Neural crest cell (in vitro differentiated cells): ENCODE results near the gene AFDN. TPM values are rescaled to one million over a fixed set of nuclear protein-coding genes. Genes with fewer than 3 reads are reported as not detected.
A peak's percentile ranks its signal among the peaks of the same experiment; 100 is the strongest.

Experiments used
- DNase-seq: peaks from one replicate; pipeline ENCODE4 v3.0.0; 2021; ENCODE audit warnings: low read depth, mixed read lengths, low spot score
- H3K27ac Mint-ChIP-seq: one replicate; pipeline ENCODE4 v1.8.0; 2021; ENCODE audit warnings: mild to moderate bottlenecking, mixed read lengths; ENCODE audit not compliant: unreplicated experiment
- H3K27me3 Mint-ChIP-seq: 2 replicates; pipeline ENCODE4 v1.8.0; 2021; ENCODE audit warnings: low read depth, mild to moderate bottlenecking, mixed read lengths
- H3K36me3 Mint-ChIP-seq: 2 replicates; pipeline ENCODE4 v1.8.0; 2021; ENCODE audit warnings: low read depth, mild to moderate bottlenecking, mixed read lengths
- H3K4me1 Mint-ChIP-seq: 2 replicates; pipeline ENCODE4 v1.8.0; 2021; ENCODE audit warnings: mixed read lengths
- H3K4me3 Mint-ChIP-seq: one replicate; pipeline ENCODE4 v1.8.0; 2021; ENCODE audit warnings: mild to moderate bottlenecking, mixed read lengths
- H3K9me3 Mint-ChIP-seq: 2 replicates; pipeline ENCODE4 v1.8.0; 2021; ENCODE audit warnings: mixed read lengths
- long read RNA-seq: library from polyadenylated mRNA; unstranded; transcript quantifications from one replicate; pipeline ENCODE4 v2.0.0, GENCODE V29; 2020
- total RNA-seq: library from RNA; stranded (reverse); gene quantifications from 2 replicates; pipeline ENCODE4 v1.2.1, GENCODE V29; 2021
- TF ChIP-seq, protein P1 (sequence below): fragments of 200-600 bp; sonication (generic); conservative IDR thresholded peaks from 2 replicates; pipeline ENCODE4 v1.5.0; 2021; ENCODE audit warnings: antibody characterized with exemption, mild to moderate bottlenecking

AFDN gene, protein sequence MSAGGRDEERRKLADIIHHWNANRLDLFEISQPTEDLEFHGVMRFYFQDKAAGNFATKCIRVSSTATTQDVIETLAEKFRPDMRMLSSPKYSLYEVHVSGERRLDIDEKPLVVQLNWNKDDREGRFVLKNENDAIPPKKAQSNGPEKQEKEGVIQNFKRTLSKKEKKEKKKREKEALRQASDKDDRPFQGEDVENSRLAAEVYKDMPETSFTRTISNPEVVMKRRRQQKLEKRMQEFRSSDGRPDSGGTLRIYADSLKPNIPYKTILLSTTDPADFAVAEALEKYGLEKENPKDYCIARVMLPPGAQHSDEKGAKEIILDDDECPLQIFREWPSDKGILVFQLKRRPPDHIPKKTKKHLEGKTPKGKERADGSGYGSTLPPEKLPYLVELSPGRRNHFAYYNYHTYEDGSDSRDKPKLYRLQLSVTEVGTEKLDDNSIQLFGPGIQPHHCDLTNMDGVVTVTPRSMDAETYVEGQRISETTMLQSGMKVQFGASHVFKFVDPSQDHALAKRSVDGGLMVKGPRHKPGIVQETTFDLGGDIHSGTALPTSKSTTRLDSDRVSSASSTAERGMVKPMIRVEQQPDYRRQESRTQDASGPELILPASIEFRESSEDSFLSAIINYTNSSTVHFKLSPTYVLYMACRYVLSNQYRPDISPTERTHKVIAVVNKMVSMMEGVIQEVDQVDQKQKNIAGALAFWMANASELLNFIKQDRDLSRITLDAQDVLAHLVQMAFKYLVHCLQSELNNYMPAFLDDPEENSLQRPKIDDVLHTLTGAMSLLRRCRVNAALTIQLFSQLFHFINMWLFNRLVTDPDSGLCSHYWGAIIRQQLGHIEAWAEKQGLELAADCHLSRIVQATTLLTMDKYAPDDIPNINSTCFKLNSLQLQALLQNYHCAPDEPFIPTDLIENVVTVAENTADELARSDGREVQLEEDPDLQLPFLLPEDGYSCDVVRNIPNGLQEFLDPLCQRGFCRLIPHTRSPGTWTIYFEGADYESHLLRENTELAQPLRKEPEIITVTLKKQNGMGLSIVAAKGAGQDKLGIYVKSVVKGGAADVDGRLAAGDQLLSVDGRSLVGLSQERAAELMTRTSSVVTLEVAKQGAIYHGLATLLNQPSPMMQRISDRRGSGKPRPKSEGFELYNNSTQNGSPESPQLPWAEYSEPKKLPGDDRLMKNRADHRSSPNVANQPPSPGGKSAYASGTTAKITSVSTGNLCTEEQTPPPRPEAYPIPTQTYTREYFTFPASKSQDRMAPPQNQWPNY (N-terminal part only)
- total RNA-seq = 142 and 143 TPM in 2 replicates
- long read RNA-seq, partial matches to known transcripts = 2 of 14 reads
- long read RNA-seq, other reads (novel, unspliced or antisense) = 10 of 14 reads

DNA sequence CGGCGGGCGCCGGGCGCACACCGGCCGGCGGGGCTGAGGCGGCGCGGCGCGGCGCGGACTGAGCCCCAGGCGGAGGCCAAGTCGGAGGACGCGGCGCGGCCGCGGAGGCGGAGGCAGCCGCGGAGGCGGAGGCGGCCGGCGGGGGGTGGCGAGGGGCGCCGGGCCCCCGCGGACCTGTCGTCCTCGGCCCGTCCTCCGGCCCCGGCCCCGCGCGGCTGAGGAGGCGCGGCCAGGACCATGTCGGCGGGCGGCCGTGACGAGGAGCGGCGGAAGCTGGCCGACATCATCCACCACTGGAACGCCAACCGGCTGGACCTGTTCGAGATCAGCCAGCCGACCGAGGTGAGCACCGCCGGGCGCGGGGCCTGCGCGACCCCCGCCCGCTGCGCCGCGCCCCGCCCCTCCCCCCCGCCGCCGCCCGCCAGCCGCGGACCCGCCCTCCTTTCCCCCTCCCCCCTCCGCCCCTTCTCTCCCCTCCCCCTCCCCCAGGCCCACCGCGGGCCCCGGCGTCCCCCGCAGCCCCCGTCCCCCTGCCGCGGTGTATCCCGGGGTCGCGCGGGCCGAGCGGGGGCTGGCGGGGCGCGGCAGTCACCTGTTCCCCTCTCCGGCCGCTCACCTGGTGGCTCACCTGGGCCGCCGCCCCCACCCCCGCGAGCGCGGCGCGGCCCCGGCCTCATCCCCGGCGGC is at the start of gene AFDN:
Gene AFDN (plus strand): TSS at position 16 of the 687 bp plus-strand sequence. CDS start 222 bp downstream, at position 238.
- Mint-ChIP-seq H3K27me3 (peaks cover 33% of the 10 kb centered on the region), H3K36me3 (no peaks in the 10 kb centered on the region), H3K4me1 (peaks cover 45% of the 10 kb centered on the region), H3K4me3 (peak within 1 kb of the TSS; percentile 94), H3K27ac (peak within 1 kb of the TSS; percentile 81), H3K9me3 (no peaks in the 10 kb centered on the region)
- DNase-seq = peak; percentile 39
- TF ChIP-seq, protein P1, sequence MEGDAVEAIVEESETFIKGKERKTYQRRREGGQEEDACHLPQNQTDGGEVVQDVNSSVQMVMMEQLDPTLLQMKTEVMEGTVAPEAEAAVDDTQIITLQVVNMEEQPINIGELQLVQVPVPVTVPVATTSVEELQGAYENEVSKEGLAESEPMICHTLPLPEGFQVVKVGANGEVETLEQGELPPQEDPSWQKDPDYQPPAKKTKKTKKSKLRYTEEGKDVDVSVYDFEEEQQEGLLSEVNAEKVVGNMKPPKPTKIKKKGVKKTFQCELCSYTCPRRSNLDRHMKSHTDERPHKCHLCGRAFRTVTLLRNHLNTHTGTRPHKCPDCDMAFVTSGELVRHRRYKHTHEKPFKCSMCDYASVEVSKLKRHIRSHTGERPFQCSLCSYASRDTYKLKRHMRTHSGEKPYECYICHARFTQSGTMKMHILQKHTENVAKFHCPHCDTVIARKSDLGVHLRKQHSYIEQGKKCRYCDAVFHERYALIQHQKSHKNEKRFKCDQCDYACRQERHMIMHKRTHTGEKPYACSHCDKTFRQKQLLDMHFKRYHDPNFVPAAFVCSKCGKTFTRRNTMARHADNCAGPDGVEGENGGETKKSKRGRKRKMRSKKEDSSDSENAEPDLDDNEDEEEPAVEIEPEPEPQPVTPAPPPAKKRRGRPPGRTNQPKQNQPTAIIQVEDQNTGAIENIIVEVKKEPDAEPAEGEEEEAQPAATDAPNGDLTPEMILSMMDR = no peak

DNA sequence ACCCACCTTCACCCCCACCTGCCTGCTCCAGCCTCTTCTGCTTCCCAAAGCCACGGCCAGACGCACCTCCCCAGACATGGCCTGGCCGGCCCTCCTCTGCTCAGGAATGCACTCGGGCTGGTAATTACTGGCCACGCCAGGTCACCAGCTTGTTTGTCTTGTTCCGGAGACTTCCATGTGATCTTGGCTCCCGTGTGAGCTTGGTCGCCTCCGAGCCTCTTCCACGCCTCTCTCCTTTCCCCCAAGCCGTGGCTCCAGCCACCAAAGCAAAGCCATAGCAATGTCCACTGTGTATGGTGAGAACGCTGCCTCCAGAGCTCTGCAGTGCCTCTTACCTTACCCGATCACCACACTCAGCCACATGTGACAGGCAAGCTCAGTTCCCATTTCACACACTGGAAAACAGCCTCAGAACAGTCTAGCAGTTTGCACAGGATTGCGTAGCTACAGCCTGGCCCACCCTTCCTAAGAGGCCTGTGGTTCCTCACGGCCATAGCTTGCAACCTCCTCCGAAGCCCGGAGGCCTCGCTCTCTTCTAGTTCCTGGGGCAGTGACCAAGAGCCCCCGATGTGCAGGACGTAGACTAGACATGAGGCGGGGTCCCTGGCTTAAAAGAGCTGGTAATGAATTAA is 48.1 kb upstream of the AFDN start:
- TF ChIP-seq, protein P1 = no peak
- H3K36me3 Mint-ChIP-seq = no peaks in the 10 kb centered on the region
- H3K27me3 Mint-ChIP-seq = peaks cover 35% of the 10 kb centered on the region
- H3K27ac Mint-ChIP-seq = peak overlapping the region; percentile 86
- no peak overlapping the region for H3K4me3 Mint-ChIP-seq
- no peak for DNase-seq
- peaks cover 15% of the 10 kb centered on the region for H3K4me1 Mint-ChIP-seq
- no peaks in the 10 kb centered on the region for H3K9me3 Mint-ChIP-seq

DNA sequence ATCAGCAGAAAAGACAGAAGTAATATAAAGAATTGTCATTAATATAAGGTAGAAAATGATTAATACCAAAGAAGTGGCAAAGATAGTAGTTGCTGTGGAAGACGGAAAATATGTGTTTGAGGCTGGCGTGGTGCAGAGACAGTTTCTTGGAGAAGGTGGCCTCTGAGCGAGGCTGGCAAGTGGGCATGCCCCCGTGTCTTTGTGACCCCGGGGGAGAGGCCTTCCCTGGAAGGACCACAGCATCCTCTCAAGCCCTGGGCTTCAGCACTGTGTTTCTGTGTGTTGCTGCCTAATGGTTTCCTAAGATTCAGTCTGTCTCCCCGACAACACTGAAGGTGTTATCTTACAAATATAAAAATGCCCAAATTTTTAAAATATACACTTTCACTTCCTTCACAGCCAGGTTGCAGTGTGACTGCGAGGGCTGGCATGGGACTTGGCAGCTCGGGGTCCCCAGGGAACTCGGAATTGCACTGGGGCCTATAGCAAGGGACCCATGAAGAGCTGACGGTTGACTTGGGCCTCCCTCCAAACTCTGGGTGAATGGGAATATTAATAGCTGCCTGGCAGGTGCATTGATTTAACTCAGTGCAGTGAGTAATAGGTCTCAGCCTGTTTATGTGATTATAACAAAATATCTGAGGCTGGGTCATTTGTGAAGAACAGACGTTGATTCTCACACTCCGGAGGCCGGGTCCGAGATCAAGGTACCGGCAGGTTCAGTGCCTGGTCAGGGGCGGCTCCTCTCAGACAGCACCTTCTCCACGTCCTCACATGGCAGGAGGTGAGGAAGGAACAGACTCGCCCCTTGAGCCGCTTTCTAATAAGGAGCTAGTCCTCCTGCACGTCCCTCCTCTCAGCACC is 47.4 kb upstream of the AFDN start:
- TF ChIP-seq, protein P1 = no peak
- DNase-seq = no peak
- peaks cover 15% of the 10 kb centered on the region for H3K4me1 Mint-ChIP-seq
- H3K27me3 Mint-ChIP-seq = peaks cover 35% of the 10 kb centered on the region
- H3K4me3 Mint-ChIP-seq = no peak overlapping the region
- H3K27ac Mint-ChIP-seq = no peak overlapping the region
- no peaks in the 10 kb centered on the region for H3K36me3 Mint-ChIP-seq
- H3K9me3 Mint-ChIP-seq = no peaks in the 10 kb centered on the region

DNA sequence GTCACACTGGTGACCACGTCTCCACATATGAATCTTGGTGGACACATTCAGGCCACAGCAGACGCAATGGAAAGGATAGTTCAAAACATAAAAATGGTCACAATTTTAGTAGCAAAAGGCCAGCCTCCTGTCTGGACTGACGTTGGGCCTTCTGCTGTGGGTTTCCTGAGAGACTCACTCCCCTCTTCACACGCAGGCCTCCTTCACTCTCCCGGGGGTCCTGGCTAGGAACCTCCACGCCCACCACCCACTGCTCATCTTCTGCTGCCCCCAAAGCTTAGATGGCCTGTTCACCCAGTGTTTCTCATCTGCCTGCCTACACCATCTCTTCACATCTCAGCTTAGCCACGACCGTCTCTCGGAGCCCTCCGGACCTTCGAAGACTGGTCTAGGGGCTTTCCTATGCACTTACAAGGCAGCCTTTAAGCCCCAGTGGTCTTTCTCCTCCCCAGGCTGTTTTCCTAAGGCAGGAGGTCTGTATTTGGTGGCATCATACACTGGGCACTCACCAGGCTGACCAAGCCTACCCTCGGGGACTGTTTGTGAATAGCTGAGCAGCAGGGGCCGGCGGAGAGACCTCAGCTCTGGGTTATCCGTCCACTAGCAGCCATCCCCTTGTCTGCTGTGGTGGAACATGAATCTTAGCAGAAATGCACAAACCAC is 46.6 kb upstream of the AFDN start:
- Mint-ChIP-seq H3K4me1 (peaks cover 15% of the 10 kb centered on the region), H3K4me3 (no peak overlapping the region), H3K9me3 (no peaks in the 10 kb centered on the region), H3K36me3 (no peaks in the 10 kb centered on the region), H3K27me3 (peaks cover 35% of the 10 kb centered on the region), H3K27ac (no peak overlapping the region)
- no peak for DNase-seq
- TF ChIP-seq, protein P1 = no peak
